ENCODE measurements around the gene CELF2.

DNA sequence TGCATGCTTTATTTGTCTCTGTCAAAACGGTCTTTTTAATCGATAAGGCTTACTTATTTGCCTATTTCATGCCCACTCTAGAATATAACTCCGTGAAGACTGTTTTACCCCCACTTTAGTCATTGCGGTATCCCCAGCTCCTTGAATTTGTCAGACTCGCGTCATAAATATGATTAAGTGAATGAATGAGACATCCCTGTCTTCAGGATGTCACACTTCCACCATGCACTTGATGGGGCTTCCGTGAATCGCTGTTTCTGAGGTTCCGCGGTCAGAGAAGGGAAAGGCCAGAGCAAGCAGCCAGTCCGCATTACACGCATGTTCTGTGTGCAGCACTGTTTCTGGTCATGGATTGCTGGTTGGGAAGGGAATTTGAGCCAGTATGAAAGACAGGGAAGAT is 138.8 kb downstream of the CELF2 start:
- TF ChIP-seq, protein P1, sequence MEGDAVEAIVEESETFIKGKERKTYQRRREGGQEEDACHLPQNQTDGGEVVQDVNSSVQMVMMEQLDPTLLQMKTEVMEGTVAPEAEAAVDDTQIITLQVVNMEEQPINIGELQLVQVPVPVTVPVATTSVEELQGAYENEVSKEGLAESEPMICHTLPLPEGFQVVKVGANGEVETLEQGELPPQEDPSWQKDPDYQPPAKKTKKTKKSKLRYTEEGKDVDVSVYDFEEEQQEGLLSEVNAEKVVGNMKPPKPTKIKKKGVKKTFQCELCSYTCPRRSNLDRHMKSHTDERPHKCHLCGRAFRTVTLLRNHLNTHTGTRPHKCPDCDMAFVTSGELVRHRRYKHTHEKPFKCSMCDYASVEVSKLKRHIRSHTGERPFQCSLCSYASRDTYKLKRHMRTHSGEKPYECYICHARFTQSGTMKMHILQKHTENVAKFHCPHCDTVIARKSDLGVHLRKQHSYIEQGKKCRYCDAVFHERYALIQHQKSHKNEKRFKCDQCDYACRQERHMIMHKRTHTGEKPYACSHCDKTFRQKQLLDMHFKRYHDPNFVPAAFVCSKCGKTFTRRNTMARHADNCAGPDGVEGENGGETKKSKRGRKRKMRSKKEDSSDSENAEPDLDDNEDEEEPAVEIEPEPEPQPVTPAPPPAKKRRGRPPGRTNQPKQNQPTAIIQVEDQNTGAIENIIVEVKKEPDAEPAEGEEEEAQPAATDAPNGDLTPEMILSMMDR (IDR thresholded peaks at IDR 0.05): no peak
- no peak for TF ChIP-seq POLR2A (IDR thresholded peaks at IDR 0.05)

Data from vagina (tissue), 2 donors.